ENCODE measurements around the gene P3H2.
A peak's percentile ranks its signal among the peaks of the same experiment; 100 is the strongest.
"Not testable (repeated sequence)": the region's sequence is repeated elsewhere in the genome, so short reads cannot be mapped to it uniquely, and the experiment has no call there.

Gene P3H2

DNA sequence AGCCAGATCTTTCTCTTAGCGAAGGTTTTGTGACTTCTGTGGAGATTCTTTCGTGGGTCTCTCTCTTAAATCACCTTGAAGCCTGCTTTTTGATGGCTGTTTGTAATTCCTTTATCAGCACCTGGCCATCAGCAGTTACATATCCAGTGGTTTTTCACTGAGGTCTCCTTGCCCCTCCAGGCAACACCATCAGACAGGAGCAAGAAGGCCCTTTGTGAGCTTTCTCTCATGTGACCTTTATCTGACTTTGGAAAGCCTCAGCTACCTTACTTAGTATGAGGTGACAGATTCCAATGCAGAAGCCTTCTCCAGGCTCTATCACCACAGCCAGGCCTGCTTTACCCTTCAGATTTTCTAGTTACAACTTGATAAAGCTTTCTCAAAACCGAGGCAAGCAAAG, 30.0 kb upstream of the P3H2 start:
- Histone ChIP-seq H3K4me3 (ENCODE audit: low read length) (no peak overlapping the region), H3K9me3 (ENCODE audit: insufficient read depth, low read depth, low read length) (no peaks in the 10 kb centered on the region), H3K27ac (ENCODE audit: low read depth, low read length) (no peak overlapping the region; the same call in 1 of the 2 replicates), H3K9ac (ENCODE audit: low read depth, low read length) (no peak overlapping the region), H3K36me3 (ENCODE audit: insufficient read depth, low read length) (no peaks in the 10 kb centered on the region), H3K27me3 (ENCODE audit: insufficient read depth, low read length) (no peaks in the 10 kb centered on the region), H3K4me1 (ENCODE audit: insufficient read depth, low read length) (no peaks in the 10 kb centered on the region)
- 71% methylated on average over 3 of the region's 3 CpGs for WGBS

DNA sequence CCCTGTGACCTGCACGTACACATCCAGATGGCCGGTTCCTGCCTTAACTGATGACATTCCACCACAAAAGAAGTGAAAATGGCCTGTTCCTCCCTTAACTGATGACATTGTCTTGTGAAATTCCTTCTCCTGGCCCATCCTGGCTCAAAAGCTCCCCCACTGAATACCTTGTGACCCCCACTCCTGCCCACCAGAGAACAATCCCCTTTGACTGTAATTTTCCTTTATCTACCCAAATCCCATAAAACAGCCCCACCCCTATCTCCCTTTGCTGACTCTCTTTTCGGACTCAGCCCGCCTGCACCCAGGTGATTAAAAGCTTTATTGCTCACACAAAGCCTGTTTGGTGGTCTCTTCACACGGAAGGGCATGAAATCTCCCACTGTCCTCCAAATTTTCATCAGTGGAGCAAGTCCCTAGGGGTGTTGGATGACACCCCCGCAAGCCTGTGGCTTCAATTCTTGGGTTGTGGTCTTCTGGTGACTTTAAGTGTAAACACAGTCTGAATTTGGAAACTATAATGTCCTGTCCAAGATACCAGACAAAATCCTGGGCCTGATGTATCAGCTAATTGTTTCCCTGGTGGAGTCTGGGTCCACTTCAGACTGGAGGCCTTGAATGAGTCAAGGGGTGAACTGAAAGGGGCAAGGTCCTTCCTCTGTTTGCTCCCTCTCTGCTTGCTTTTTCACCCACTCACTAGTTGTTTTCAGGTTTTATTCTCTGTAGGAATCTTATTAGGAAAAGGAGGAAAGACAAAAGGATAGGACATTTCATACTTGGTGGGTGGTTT, 29.3 kb upstream of the P3H2 start:
- H3K4me1 ChIP-seq (ENCODE audit: insufficient read depth, low read length); H3K9ac ChIP-seq (ENCODE audit: low read depth, low read length); H3K27me3 ChIP-seq (ENCODE audit: insufficient read depth, low read length); H3K9me3 ChIP-seq (ENCODE audit: insufficient read depth, low read depth, low read length); H3K4me3 ChIP-seq (ENCODE audit: low read length); H3K36me3 ChIP-seq (ENCODE audit: insufficient read depth, low read length): not testable (repeated sequence)
- WGBS, result 69% methylated on average over 6 of the region's 6 CpGs
- H3K27ac ChIP-seq (ENCODE audit: low read depth, low read length), result peak overlapping the region; percentile 46; the same call in 1 of the 2 replicates

DNA sequence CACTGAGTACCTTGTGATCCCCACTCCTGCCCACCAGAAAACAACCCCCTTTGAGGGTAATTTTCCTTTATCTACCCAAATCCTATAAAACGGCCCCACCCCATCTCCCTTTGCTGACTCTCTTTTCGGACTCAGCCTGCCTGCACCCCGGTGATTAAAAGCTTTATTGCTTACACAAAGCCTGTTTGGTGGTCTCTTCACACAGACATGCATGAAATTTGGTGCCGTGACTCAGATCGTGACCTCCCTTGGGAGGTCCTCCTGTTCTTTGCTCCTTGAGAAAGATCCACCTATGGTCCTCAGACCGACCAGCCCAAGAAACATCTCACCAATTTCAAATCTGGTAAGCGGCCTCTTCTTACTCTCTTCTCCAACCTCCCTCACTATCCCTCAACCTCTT, 24.1 kb upstream of the P3H2 start:
- 85% methylated on average over 7 of the region's 7 CpGs for WGBS
- H3K9ac ChIP-seq (ENCODE audit: low read depth, low read length); H3K4me3 ChIP-seq (ENCODE audit: low read length): not testable (repeated sequence)

DNA sequence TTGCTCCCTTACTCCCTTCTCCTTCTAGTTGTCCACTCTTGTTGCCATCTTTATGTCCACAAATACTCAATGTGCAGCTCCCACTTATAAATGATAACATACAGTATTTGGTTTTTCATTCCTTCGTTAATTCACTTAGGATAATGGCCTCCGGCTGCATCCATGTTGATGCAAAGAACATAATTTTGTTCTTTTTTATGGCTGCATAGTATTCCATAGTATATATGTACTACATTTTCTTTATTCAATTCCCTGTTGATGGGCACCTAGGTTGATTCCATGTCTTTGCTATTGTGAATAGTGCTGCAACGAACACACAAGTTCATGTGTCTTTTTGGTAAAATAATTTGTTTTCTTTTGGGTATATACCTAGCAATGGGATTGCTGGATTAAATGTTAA, 21.3 kb upstream of the P3H2 start:
- 100% methylated on average over 3 of the region's 3 CpGs for WGBS
- Histone ChIP-seq H3K4me3 (ENCODE audit: low read length) (no peak overlapping the region), H3K36me3 (ENCODE audit: insufficient read depth, low read length) (no peaks in the 10 kb centered on the region), H3K4me1 (ENCODE audit: insufficient read depth, low read length) (no peaks in the 10 kb centered on the region), H3K27me3 (ENCODE audit: insufficient read depth, low read length) (no peaks in the 10 kb centered on the region), H3K27ac (ENCODE audit: low read depth, low read length) (no peak overlapping the region), H3K9ac (ENCODE audit: low read depth, low read length) (no peak overlapping the region), H3K9me3 (ENCODE audit: insufficient read depth, low read depth, low read length) (peaks cover 2% of the 10 kb centered on the region; the same call in 1 of the 2 replicates)

More for the DNA sequence above, 24.1 kb upstream of the P3H2 start:
- not testable (repeated sequence) for H3K27me3 ChIP-seq (ENCODE audit: insufficient read depth, low read length); H3K36me3 ChIP-seq (ENCODE audit: insufficient read depth, low read length); H3K4me1 ChIP-seq (ENCODE audit: insufficient read depth, low read length); H3K9me3 ChIP-seq (ENCODE audit: insufficient read depth, low read depth, low read length); H3K27ac ChIP-seq (ENCODE audit: low read depth, low read length)

DNA sequence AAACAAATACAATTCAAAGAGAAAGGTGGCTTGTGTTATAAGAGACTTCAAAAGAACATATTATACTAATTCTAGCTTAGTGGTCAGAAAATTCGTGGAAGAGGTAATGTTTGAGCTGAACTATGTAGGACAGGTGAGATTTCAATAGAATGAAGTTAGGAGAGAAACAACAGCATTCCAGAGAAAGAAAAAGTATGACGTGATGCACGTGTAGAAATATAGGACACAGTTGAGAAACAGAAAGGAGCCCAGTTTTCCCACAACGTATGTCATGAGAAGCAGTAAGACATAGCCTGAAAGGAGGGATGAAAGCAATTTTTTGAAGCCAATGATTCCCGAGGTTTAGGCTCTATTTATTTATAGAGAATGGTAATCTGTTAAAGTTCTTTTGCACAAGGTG, 18.7 kb upstream of the P3H2 start:
- Histone ChIP-seq H3K4me3 (ENCODE audit: low read length) (no peak overlapping the region), H3K9ac (ENCODE audit: low read depth, low read length) (no peak overlapping the region), H3K36me3 (ENCODE audit: insufficient read depth, low read length) (no peaks in the 10 kb centered on the region), H3K27me3 (ENCODE audit: insufficient read depth, low read length) (no peaks in the 10 kb centered on the region), H3K9me3 (ENCODE audit: insufficient read depth, low read depth, low read length) (peaks cover 1% of the 10 kb centered on the region; the same call in 1 of the 2 replicates), H3K27ac (ENCODE audit: low read depth, low read length) (no peak overlapping the region), H3K4me1 (ENCODE audit: insufficient read depth, low read length) (no peaks in the 10 kb centered on the region)
- 77% methylated on average over 5 of the region's 5 CpGs for WGBS

DNA sequence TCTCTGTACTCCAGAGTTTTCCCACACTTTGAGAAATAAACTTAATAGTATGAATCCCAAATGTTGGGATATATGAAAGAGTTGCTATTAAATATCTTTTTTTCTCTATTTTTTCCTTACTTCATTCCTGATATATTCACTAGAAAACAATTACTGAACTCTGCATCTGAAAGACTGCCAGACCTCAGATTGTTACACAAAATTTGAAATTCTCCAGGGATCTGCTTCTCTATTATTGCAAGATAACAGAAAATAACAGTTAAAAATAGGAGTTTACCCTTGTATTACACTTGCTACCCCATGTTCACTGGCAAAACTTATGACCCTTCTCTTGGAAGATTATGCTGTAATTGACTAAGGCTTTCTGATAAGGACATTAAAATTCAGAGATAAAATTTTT, 11.7 kb upstream of the P3H2 start:
- H3K4me1 ChIP-seq (ENCODE audit: insufficient read depth, low read length), result peaks cover 8% of the 10 kb centered on the region; the same call in 1 of the 2 replicates
- no peaks in the 10 kb centered on the region for H3K36me3 ChIP-seq (ENCODE audit: insufficient read depth, low read length)
- no peak overlapping the region for H3K4me3 ChIP-seq (ENCODE audit: low read length)
- H3K27ac ChIP-seq (ENCODE audit: low read depth, low read length), result no peak overlapping the region
- H3K9me3 ChIP-seq (ENCODE audit: insufficient read depth, low read depth, low read length), result no peaks in the 10 kb centered on the region
- no peaks in the 10 kb centered on the region for H3K27me3 ChIP-seq (ENCODE audit: insufficient read depth, low read length)
- no peak overlapping the region for H3K9ac ChIP-seq (ENCODE audit: low read depth, low read length)

DNA sequence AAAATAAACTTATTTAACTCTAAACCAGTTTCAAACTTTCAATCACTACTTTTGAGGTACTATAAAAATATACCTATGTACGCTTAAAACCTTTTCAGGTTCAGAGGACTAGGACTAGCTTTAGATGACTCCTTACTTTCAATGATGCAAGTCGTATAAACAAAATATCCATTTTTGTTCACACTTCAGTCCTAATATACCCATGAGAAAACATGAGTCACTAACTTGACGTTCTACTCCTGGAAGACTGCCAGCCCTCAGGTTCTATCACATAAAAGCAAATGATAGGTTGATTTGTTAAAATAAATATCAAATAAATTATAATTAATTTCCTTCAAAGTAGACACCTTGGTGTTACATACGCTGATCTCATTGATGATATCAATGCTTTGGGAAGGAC, 10.6 kb upstream of the P3H2 start:
- H3K9me3 ChIP-seq (ENCODE audit: insufficient read depth, low read depth, low read length), result no peaks in the 10 kb centered on the region
- H3K9ac ChIP-seq (ENCODE audit: low read depth, low read length), result no peak overlapping the region
- no peaks in the 10 kb centered on the region for H3K27me3 ChIP-seq (ENCODE audit: insufficient read depth, low read length)
- H3K36me3 ChIP-seq (ENCODE audit: insufficient read depth, low read length), result no peaks in the 10 kb centered on the region
- peaks cover 8% of the 10 kb centered on the region; the same call in 1 of the 2 replicates for H3K4me1 ChIP-seq (ENCODE audit: insufficient read depth, low read length)
- 61% methylated on average over 3 of the region's 4 CpGs for WGBS
- no peak overlapping the region for H3K27ac ChIP-seq (ENCODE audit: low read depth, low read length)
- no peak overlapping the region for H3K4me3 ChIP-seq (ENCODE audit: low read length)

DNA sequence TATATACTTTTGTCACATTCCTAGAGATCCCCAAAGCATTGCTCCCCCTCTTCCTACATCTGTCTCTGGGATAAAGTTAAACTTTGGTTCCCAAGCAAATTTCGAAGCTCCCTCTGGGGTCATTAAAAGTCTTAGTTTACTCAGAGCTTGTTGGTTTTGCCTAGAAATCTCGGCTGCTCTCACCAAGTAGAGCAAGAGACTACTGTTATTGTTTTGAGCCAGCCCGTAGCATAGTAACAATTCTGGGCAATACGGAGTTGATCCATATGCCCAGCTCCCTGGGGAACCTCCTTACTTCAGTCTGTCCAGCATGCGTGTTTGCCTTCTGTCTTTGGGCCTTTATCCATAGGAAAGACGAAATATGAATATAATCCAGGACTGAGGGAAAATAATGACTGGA, 10.0 kb upstream of the P3H2 start:
- Histone ChIP-seq H3K4me1 (ENCODE audit: insufficient read depth, low read length) (peaks cover 8% of the 10 kb centered on the region; the same call in 1 of the 2 replicates), H3K9ac (ENCODE audit: low read depth, low read length) (no peak overlapping the region), H3K36me3 (ENCODE audit: insufficient read depth, low read length) (no peaks in the 10 kb centered on the region), H3K4me3 (ENCODE audit: low read length) (no peak overlapping the region), H3K27ac (ENCODE audit: low read depth, low read length) (no peak overlapping the region), H3K27me3 (ENCODE audit: insufficient read depth, low read length) (no peaks in the 10 kb centered on the region), H3K9me3 (ENCODE audit: insufficient read depth, low read depth, low read length) (no peaks in the 10 kb centered on the region)
- 87% methylated on average over 6 of the region's 6 CpGs for WGBS

DNA sequence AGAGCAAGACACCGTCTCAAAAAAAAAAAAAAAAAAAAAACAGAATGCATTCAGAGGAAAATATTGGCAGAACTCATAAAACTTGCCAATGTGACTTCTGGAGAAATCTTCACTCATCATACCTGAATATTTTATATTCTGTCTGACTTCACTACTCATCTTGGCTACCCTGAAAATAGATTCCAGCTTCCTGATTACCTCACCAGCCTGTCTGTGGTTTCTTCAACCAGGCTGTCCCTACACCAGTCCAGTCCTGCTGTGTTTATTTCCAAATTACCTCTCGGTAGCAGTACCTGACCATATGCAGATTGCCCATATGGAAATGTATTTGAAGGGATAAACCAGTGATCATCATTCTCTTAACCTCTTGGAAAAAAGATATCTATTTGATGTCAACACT, 9.3 kb upstream of the P3H2 start:
- no peak overlapping the region for H3K9ac ChIP-seq (ENCODE audit: low read depth, low read length)
- no peaks in the 10 kb centered on the region for H3K9me3 ChIP-seq (ENCODE audit: insufficient read depth, low read depth, low read length)
- H3K4me1 ChIP-seq (ENCODE audit: insufficient read depth, low read length), result peaks cover 8% of the 10 kb centered on the region; the same call in 1 of the 2 replicates
- no peak overlapping the region for H3K27ac ChIP-seq (ENCODE audit: low read depth, low read length)
- H3K36me3 ChIP-seq (ENCODE audit: insufficient read depth, low read length), result no peaks in the 10 kb centered on the region
- H3K4me3 ChIP-seq (ENCODE audit: low read length), result no peak overlapping the region
- 94% methylated on average over 1 of the region's 2 CpGs for WGBS
- no peaks in the 10 kb centered on the region for H3K27me3 ChIP-seq (ENCODE audit: insufficient read depth, low read length)

DNA sequence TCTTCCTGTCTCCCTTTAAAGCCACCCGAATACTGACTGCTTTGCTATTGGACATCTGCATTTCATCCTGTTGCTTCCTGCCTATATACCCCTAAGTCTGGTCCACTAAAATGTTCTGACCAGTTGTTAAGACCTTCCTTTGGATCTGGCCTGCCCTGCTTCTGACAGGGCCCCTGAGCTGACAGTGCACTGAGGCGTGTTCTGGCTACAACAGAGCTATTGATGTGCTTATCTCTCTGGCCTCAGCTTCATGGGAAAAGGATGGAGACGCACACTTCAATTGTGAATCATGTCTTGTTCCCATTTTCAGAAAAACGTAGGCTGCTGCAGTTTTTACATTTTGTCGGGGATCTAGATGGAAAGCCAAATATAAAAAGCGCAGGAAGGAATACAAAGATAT, 7.1 kb upstream of the P3H2 start:
- Histone ChIP-seq H3K36me3 (ENCODE audit: insufficient read depth, low read length) (no peaks in the 10 kb centered on the region), H3K27ac (ENCODE audit: low read depth, low read length) (no peak overlapping the region), H3K27me3 (ENCODE audit: insufficient read depth, low read length) (no peaks in the 10 kb centered on the region), H3K9ac (ENCODE audit: low read depth, low read length) (no peak overlapping the region), H3K4me1 (ENCODE audit: insufficient read depth, low read length) (peaks cover 8% of the 10 kb centered on the region; the same call in 1 of the 2 replicates), H3K9me3 (ENCODE audit: insufficient read depth, low read depth, low read length) (no peaks in the 10 kb centered on the region), H3K4me3 (ENCODE audit: low read length) (no peak overlapping the region)
- 85% methylated on average over 6 of the region's 6 CpGs for WGBS

DNA sequence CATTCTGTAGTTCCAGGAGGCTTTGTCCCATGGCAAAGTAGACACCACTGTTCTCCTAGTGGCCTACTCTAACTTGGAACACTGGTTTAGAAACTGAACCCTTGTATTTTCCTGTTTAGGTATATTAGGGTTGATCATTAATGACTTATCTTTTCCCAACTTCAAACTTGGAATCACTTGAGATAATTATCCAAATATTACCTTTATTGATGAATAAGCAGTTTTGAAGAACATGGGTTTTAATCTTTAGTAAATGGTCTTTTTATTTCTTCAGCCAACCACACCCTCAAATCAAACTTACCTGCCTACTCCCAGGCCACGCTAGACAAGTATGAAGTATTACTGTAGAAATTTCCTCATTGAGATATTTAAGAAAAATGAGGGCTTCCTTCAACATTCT, 6.5 kb upstream of the P3H2 start:
- Histone ChIP-seq H3K9me3 (ENCODE audit: insufficient read depth, low read depth, low read length) (no peaks in the 10 kb centered on the region), H3K36me3 (ENCODE audit: insufficient read depth, low read length) (no peaks in the 10 kb centered on the region), H3K4me1 (ENCODE audit: insufficient read depth, low read length) (peaks cover 7% of the 10 kb centered on the region), H3K27ac (ENCODE audit: low read depth, low read length) (no peak overlapping the region), H3K27me3 (ENCODE audit: insufficient read depth, low read length) (no peaks in the 10 kb centered on the region), H3K4me3 (ENCODE audit: low read length) (no peak overlapping the region), H3K9ac (ENCODE audit: low read depth, low read length) (no peak overlapping the region)
- WGBS, result no CpG with 5 or more reads among the region's 1 CpG
